Stimulated activated CD4-positive, alpha-beta T cell treated with anti-CD3 and anti-CD28 coated beads, TNF-alpha, amount 100 ng/mL, for 24 hours (primary cell): ENCODE data around the gene PITX1.
"Not testable (repeated sequence)": the region's sequence is repeated elsewhere in the genome, so short reads cannot be mapped to it uniquely, and the experiment has no call there.

Source experiments
- DNase-seq, 3 experiments: peaks; one replicate each; pipeline ENCODE4 v3.0.0-alpha.2; 2020; ENCODE audit warnings: low read depth in 3 of 3

The PITX1 gene

GRCh38 chr5:135010502-135011354 lies 23.3 kb downstream of the PITX1 start:
- DNase-seq = no peak

GRCh38 chr5:135009736-135010501 lies 24.1 kb downstream of the PITX1 start:
- DNase-seq = no peak

- DNase-seq = no peak
These were observed 24.9 kb downstream of the PITX1 start for GRCh38 chr5:135008981-135009735.

- no peak for DNase-seq
These were observed 25.5 kb downstream of the PITX1 start for GRCh38 chr5:135008556-135008955.

- DNase-seq = no peak
These were observed 26.2 kb downstream of the PITX1 start for GRCh38 chr5:135007749-135008363.

GRCh38 chr5:135007305-135007704 lies 26.7 kb downstream of the PITX1 start:
- DNase-seq = no peak

GRCh38 chr5:135005076-135005475 lies 29.0 kb downstream of the PITX1 start:
- no peak for DNase-seq

- DNase-seq = no peak
These were observed 29.7 kb downstream of the PITX1 start for GRCh38 chr5:135004376-135004775.

GRCh38 chr5:134998068-134998467 lies 36.0 kb downstream of the PITX1 start:
- DNase-seq = not testable (repeated sequence)

- no peak for DNase-seq
These were observed 37.0 kb downstream of the PITX1 start for GRCh38 chr5:134997015-134997414.

GRCh38 chr5:134995850-134996402 lies 38.1 kb downstream of the PITX1 start:
- DNase-seq = no peak

GRCh38 chr5:134994560-134995156 lies 39.4 kb downstream of the PITX1 start:
- no peak for DNase-seq

GRCh38 chr5:134993161-134993560 lies 40.9 kb downstream of the PITX1 start:
- DNase-seq = no peak

- DNase-seq = no peak
These were observed 41.9 kb downstream of the PITX1 start for GRCh38 chr5:134992148-134992547.

GRCh38 chr5:134990183-134990582 lies 43.8 kb downstream of the PITX1 start:
- DNase-seq = not testable (repeated sequence)

- no peak for DNase-seq
These were observed 44.7 kb downstream of the PITX1 start for GRCh38 chr5:134989266-134989830.

- DNase-seq = no peak
These were observed 51.8 kb downstream of the PITX1 start for GRCh38 chr5:134982230-134982629.

GRCh38 chr5:134979416-134979815 lies 54.6 kb downstream of the PITX1 start:
- DNase-seq = no peak
